Medulla oblongata (tissue), 1 donor: ENCODE data around the gene CCDC116.
"Not testable (repeated sequence)": the region's sequence is repeated elsewhere in the genome, so short reads cannot be mapped to it uniquely, and the experiment has no call there.

Experiments
- DNase-seq: peaks from one replicate; pipeline ENCODE4 v3.0.0-alpha.2; 2015; ENCODE audit errors: extremely low spot score

The CCDC116 gene

GRCh38 chr22:21629255-21630149 lies 3.1 kb upstream of the CCDC116 start, which contains the start of gene YDJC:
TSS of gene YDJC (minus strand) at chr22:21630022. CDS start at chr22:21630014, 8 bp downstream.
- peak; percentile 91 for DNase-seq

DNA sequence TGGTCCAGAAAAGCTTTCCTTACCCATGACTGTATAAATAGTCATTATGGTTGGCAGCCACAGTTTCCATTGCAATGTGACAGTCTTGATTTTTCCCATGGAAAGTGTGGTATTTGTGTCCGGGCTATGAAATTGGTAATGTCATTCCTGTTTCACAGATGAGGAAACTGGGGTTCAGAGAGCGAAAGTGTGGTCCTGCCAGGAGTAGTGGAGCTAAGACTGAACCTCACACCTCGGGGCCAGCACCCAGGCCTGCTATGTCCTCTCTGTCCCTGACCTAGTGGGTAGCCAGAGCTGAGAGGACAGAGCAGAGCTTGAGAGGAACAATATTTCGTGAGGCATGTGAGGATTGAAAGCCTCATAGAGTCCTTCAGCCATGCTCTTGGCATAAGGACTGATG lies 1.5 kb upstream of the CCDC116 start:
- DNase-seq: no peak

DNA sequence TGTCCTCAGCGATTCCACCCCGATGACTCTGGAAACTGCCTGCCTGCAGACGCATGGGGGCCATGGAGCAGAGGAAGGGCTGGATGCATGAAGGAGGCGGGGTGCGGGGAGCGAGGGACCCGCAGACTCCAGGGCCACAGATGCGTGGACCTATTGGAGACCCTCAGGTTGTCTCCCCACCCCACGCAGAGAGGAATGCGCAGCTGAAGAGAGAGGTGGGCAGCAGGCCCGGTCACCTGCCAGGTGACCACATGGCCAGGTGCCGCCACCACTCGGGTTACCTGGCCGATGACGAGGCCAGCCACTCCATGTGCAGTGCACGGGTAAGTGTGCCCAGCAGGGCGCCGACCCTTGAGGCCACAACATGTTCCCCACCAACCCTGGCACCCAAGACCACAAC lies 371 bp downstream of the CCDC116 start:
- DNase-seq: no peak

- DNase-seq: no peak
Observed at GRCh38 chr22:21633481-21633880, 921 bp downstream of the CCDC116 start.

DNA sequence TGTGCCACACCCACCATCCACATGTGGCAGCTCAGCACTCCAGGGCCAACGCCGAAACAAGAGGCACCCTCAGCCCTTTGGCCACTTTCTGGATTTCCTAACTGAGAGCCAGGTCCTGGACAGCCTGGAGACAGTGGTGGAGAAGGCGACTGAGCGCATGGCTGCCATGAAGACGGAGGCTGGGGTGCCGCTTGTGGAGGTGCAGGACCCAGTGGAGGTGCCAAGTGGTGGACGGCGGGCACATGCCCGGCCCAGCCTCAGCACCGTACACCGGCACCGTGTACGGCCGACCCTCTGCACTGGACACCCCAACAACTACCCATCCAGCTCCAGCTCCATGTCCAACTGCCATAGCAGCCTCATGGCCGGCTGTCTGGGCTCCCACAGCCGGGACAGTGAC lies 1.5 kb downstream of the CCDC116 start:
- no peak for DNase-seq

DNA sequence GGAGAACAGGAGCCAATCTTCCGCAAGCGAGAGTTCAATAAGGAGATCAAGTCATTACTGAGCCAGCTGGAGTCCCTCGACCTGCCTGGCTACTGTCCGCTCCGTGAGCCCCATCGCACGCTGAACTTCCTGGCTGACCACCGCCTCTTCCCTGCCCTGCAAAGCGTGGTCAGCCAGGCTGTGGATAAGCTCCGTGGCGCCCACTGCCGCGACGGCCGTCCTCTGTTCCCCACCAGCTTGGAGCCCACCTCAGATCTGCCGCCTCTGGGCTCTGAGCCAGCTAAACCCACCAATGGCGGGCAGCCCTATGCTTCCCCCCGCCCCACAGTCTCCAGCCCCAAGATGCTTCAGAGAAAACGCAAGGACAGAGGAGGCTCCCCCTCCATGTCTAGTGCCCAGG lies 2.3 kb downstream of the CCDC116 start:
- no peak for DNase-seq

DNA sequence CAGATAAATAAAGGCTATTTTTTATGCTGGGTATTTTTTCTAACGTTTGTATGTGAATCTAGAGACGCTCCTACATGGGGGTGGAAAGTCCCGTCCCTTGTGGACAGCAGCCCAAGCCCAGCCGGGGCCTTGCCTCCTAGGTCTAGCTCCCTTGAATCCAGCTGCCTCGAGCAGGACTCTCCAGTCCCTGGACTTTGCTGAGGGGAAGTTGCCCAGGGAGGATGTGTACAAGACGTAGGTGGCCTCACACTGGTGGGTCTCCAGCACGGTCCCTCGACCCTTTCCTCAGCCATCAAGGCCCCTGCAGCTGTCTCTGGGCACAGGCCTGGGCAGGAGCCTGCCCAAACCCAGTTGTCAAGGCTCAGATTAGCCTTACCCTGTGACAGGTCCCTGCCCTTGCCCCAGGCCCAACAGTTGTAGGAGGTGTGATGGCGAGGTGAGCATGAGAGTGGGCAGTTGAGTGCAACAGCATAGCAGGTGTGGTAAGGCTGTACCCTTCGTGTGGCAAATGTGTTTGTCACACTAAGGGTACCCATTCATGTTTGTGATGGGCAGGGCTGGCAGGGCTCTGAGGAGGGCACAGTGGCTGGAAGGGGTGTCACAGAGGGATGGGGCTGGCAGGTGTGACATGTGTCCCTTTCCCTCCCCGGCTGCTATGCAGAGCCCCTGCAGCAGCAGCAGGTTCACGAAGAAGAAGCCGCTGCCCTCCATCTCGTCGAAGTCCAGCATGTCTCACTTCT lies 3.4 kb downstream of the CCDC116 start:
- no peak for DNase-seq

- no peak for DNase-seq
Observed at GRCh38 chr22:21636629-21637218, 4.2 kb downstream of the CCDC116 start.

DNA sequence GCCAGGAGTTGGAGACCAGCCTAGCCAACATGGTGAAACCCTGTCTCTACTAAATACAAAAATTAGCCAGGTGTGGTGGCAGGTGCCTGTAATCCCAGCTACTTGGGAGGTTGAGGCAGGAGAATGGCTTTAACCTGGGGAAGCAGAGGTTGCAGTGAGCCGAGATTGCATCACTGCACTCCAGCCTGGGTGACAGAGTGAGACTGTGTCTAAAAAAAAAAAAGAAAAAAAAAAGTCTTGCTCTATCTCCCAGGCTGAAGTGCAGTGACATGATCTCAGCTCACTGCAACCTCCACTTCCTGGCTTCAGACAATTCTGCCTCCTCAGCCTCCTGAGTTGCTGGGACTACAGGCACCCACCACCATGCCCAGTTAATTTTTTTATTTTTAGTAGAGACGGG lies 4.9 kb downstream of the CCDC116 start:
- not testable (repeated sequence) for DNase-seq

DNA sequence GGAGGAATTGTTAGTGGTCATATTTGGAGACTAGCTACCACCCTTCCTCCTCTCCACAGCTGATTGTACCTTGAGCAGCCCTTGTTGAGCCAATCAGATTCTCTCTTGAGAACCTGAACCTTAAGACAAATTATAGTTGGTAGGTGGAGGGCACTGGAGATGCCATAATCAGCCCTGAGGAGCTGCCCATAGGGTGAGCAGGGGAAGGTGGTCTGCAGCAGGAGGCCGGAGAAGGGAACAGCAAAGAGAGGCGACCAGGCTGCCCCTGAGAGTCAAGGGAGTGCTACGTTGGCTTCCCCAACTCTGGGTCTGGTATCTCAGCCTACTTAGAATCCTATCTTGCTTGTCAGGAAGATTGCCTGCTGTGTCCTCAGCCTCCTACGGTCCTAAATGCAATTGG lies 6.8 kb downstream of the CCDC116 start:
- DNase-seq: no peak

GRCh38 chr22:21640810-21641209 lies 8.2 kb downstream of the CCDC116 start:
- no peak for DNase-seq

GRCh38 chr22:21641417-21641788 lies 8.8 kb downstream of the CCDC116 start:
- peak; percentile 80 for DNase-seq

- DNase-seq: peak; percentile 99
Observed at GRCh38 chr22:21641789-21642583, 9.4 kb downstream of the CCDC116 start, which contains the start of gene SDF2L1. TSS of gene SDF2L1 (plus strand) at chr22:21642302. CDS start at chr22:21642337, 35 bp downstream.

- DNase-seq: peak; percentile 45
Observed at GRCh38 chr22:21642584-21643448, 10.3 kb downstream of the CCDC116 start.

DNA sequence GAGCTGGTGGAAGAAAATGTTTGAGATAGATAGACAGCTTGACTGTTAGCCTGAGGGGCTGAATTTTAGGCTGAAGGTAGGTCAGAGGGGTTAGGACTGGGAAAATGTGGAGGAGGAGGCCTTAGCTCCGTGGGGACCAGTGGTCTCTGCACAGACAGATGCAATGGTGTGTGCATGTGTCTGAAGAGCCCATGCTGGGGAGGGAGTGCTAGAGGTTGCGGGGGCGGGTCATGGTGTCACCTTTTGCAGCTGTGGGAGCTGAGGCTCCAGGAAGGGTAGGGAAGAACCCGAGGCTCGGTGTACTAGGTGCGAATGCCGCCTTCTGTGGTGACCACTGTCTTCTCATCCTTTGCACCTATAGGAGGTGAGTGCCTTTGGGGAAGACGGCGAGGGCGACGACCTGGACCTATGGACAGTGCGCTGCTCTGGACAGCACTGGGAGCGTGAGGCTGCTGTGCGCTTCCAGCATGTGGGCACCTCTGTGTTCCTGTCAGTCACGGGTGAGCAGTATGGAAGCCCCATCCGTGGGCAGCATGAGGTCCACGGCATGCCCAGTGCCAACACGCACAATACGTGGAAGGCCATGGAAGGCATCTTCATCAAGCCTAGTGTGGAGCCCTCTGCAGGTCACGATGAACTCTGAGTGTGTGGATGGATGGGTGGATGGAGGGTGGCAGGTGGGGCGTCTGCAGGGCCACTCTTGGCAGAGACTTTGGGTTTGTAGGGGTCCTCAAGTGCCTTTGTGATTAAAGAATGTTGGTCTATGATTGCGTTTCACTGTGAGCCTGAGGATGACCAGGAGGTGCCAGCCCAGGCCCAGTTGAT lies 11.2 kb downstream of the CCDC116 start:
- DNase-seq: no peak

GRCh38 chr22:21645513-21645912 lies 13.0 kb downstream of the CCDC116 start:
- DNase-seq: not testable (repeated sequence)

DNA sequence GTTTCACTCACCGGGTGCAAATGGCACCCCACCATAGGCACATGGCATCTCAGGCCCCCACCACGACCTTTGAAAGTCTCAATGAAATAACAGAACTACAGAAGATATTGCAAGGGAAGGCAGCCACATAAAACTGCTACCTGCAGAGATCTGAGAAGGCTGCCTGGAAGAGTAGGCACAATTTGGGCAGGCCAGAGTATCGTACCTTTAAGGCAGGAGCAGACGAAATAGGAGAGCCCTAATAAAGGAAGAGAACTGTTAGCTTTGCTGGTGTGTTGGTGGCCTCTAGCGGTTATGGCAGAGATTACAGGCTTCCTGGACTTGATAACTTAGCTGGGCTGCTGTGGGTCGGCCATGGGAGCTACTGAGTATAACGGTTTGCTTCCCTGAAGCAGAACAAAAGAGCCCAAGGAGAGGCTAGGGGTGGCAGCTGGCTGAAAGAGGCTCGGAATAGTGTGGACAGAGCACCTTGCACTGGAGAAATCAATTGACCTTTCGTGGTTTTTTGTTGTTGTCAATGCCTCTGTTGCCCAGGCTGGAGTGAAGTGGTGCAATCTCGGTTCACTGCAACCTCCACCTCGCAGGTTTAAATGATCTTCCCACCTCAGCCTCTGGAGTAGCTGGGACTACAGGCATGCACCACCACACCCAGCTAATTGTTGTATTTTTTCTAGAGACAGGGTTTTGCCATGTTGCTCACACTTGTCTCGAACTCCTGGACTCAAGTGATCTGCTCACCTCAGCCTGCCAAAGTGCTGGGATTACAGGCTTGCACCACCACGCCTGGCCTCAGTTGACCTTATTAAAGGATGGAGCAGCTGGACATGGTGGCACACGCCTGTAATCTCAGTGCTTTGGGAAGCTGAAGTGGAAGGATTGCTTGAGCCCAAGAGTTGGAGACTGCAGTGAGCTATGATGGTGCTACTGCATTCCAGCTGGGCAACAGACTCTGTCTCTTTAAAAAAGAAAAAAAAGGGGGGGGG lies 14.3 kb downstream of the CCDC116 start:
- DNase-seq: peak; percentile 85

DNA sequence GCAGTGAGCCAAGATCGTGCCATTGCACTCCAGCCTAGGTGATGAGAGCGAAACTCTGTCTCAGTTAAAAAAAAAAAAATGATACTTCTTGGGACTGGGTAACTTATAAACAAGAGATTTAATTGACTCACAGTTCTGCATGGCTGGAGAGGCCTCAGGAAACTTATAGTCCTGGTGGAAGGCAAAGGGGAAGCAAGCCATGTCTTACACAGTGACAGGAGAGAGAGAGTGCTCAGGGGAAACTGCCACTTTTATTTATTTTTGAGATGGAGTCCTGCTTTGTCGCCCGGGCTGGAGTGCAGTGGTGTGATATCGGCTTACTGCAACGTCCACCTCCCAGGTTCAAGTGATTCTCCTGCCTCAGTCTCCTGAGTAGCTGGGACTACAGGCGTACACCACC lies 17.7 kb downstream of the CCDC116 start:
- no peak for DNase-seq
